HPDE6-E6E7 (cell line): ENCODE data around the gene SULT1A1.
A peak's percentile ranks its signal among the peaks of the same experiment; 100 is the strongest.
"Not testable (repeated sequence)": the region's sequence is repeated elsewhere in the genome, so short reads cannot be mapped to it uniquely, and the experiment has no call there.

Source experiments
- DNase-seq: peaks from one replicate; pipeline ENCODE4 v3.0.0; 2011; ENCODE audit warnings: missing footprints; ENCODE audit errors: extremely low spot score

SULT1A1 gene

GRCh38 chr16:28609631-28610594 lies at the start of gene SULT1A1:
SULT1A1 (minus strand) TSS chr16:28610044; CDS start chr16:28608855, 1,189 bp downstream.
- no peak for DNase-seq

GRCh38 chr16:28639959-28640358 lies 30.1 kb upstream of the SULT1A1 start:
- DNase-seq: not testable (repeated sequence)

- not testable (repeated sequence) for DNase-seq
These were observed 28.5 kb upstream of the SULT1A1 start for GRCh38 chr16:28638359-28638758.

- not testable (repeated sequence) for DNase-seq
These were observed 27.9 kb upstream of the SULT1A1 start, which contains the start of gene NPIPB8 for GRCh38 chr16:28637765-28638164. NPIPB8 (plus strand) TSS chr16:28638065; CDS start chr16:28638361, 296 bp downstream.

- DNase-seq: not testable (repeated sequence)
These were observed 26.4 kb upstream of the SULT1A1 start for GRCh38 chr16:28636093-28636823.

GRCh38 chr16:28630905-28631304 lies 21.1 kb upstream of the SULT1A1 start:
- not testable (repeated sequence) for DNase-seq

- peak; percentile 51 for DNase-seq
These were observed 13.4 kb upstream of the SULT1A1 start for GRCh38 chr16:28623172-28623711.

GRCh38 chr16:28622532-28623171 lies 12.8 kb upstream of the SULT1A1 start:
- not testable (repeated sequence) for DNase-seq

- DNase-seq: no peak
These were observed 11.8 kb upstream of the SULT1A1 start for GRCh38 chr16:28621481-28622155.

- DNase-seq: not testable (repeated sequence)
These were observed 10.5 kb upstream of the SULT1A1 start for GRCh38 chr16:28620316-28620715.

- no peak for DNase-seq
These were observed 8.0 kb upstream of the SULT1A1 start for GRCh38 chr16:28617874-28618273.

- DNase-seq: no peak
These were observed 6.8 kb upstream of the SULT1A1 start for GRCh38 chr16:28616636-28617035.

- not testable (repeated sequence) for DNase-seq
These were observed 6.4 kb upstream of the SULT1A1 start for GRCh38 chr16:28616224-28616577.

- not testable (repeated sequence) for DNase-seq
These were observed 5.8 kb upstream of the SULT1A1 start for GRCh38 chr16:28615486-28616223.

GRCh38 chr16:28614561-28614960 lies 4.7 kb upstream of the SULT1A1 start:
- DNase-seq: not testable (repeated sequence)

- DNase-seq: not testable (repeated sequence)
These were observed 4.1 kb upstream of the SULT1A1 start for GRCh38 chr16:28613912-28614311.

GRCh38 chr16:28612359-28613280 lies 2.8 kb upstream of the SULT1A1 start:
- not testable (repeated sequence) for DNase-seq

- no peak for DNase-seq
These were observed 849 bp upstream of the SULT1A1 start for GRCh38 chr16:28610595-28611191.
